Gastrocnemius medialis (tissue), 4 donors: ENCODE results near the gene ROPN1.

Source experiments
- CTCF ChIP-seq, 5 experiments: fragments of 450-650 bp in 3 of 5; fragments of 200-600 bp in 2 of 5; sonication (generic) in 2 of 5; IDR thresholded peaks in 4 of 5; conservative IDR thresholded peaks in 1 of 5; 1 replicate in 4 of 5; 2 replicates in 1 of 5; pipeline ENCODE4 v1.5.1; 2016 to 2019; ENCODE audit warnings: antibody characterized with exemption in 5 of 5, mild to moderate bottlenecking in 3 of 5, moderate library complexity in 3 of 5
- POLR2A ChIP-seq, 2 donors: fragments of 450-650 bp; IDR thresholded peaks; one replicate each; pipeline ENCODE4 v1.6.1; 2017; ENCODE audit warnings: antibody characterized with exemption in 2 of 2, mild to moderate bottlenecking in 2 of 2, moderate library complexity in 2 of 2

- TF ChIP-seq CTCF (IDR thresholded peaks at IDR 0.05 in 4 of 5, conservative IDR thresholded peaks at IDR 0.05 in 1 of 5) (no peak), POLR2A (IDR thresholded peaks at IDR 0.05) (no peak)
Measured at GRCh38 chr3:123953735-123954134, 38.2 kb downstream of the ROPN1 start.
